SK-N-SH (cell line): ENCODE data around the gene CAMSAP1. TPM values are rescaled to one million over a fixed set of nuclear protein-coding genes. Genes with fewer than 3 reads are reported as not detected.

ENCODE experiments used
- CTCF ChIA-PET: fragments of 300-600, 350-600 bp; formaldehyde crosslinking; extraction: SDS; loops from one replicate; lab custom pipeline; 2021; lab: Yijun Ruan, JAX
- POLR2A ChIA-PET: fragments of 350-600 bp; sonication (Branson Sonifier 250); formaldehyde crosslinking; extraction: SDS; loops from one replicate; lab custom pipeline; 2020; ENCODE audit warnings: antibody characterized with exemption, inconsistent platforms; lab: Yijun Ruan, JAX
- DNase-seq: peaks from one replicate; pipeline ENCODE4 v3.0.0; 2012
- H2AFZ ChIP-seq: fragments of 200-600 bp; sonication (generic); 2 replicates; pipeline ENCODE4 v1.8.1; 2016; ENCODE audit warnings: antibody characterized with exemption, mild to moderate bottlenecking, low read depth
- H3F3A ChIP-seq: fragments of 200-600 bp; sonication (generic); replicated peaks from 2 replicates; pipeline ENCODE3; 2016; ENCODE audit warnings: antibody characterized with exemption, mild to moderate bottlenecking; ENCODE audit not compliant: insufficient read depth
- H3K27ac ChIP-seq, 2 experiments: fragments of 200-500 bp in 1 of 2; fragments of 200-600 bp in 1 of 2; sonication (Bioruptor generic) in 1 of 2; sonication (generic), shearing (Covaris generic) in 1 of 2; 2 replicates each; pipeline versions ENCODE4 v1.5.1 to v1.6.1; 2014 to 2016; ENCODE audit warnings: low read depth in 2 of 2, inconsistent platforms in 1 of 2, low read length in 1 of 2, mild to moderate bottlenecking in 1 of 2, mixed read lengths in 1 of 2
- H3K27me3 ChIP-seq: fragments of 200-600 bp; sonication (generic), shearing (Covaris generic); 2 replicates; pipeline ENCODE4 v1.6.1; 2016; ENCODE audit warnings: mixed run types; ENCODE audit not compliant: insufficient read depth
- H3K36me3 ChIP-seq, 2 experiments: fragments of 200-500 bp in 1 of 2; fragments of 200-600 bp in 1 of 2; sonication (Bioruptor generic) in 1 of 2; sonication (generic) in 1 of 2; replicated peaks in 1 of 2; 2 replicates each; pipeline versions ENCODE3 to v1.5.1; 2014 to 2016; ENCODE audit warnings: low read length in 1 of 2, mild to moderate bottlenecking in 1 of 2; ENCODE audit not compliant: insufficient read depth in 2 of 2, control insufficient read depth in 1 of 2
- H3K4me1 ChIP-seq, 2 experiments: fragments of 200-500 bp in 1 of 2; fragments of 200-600 bp in 1 of 2; sonication (Bioruptor generic) in 1 of 2; sonication (generic), shearing (Covaris generic) in 1 of 2; 2 replicates each; pipeline versions ENCODE4 v1.5.1 to v1.6.1; 2014 to 2016; ENCODE audit warnings: low read depth in 1 of 2, low read length in 1 of 2, mixed run types in 1 of 2; ENCODE audit not compliant: insufficient read depth in 2 of 2, control insufficient read depth in 1 of 2
- H3K4me2 ChIP-seq: fragments of 200-600 bp; sonication (generic), shearing (Covaris generic); 2 replicates; pipeline ENCODE4 v1.6.1; 2017; ENCODE audit warnings: mixed run types
- H3K4me3 ChIP-seq, 2 experiments: fragments of 200-500 bp in 1 of 2; fragments of 200-600 bp in 1 of 2; sonication (Bioruptor generic) in 1 of 2; sonication (generic), shearing (Covaris generic) in 1 of 2; 2 replicates each; pipeline versions ENCODE4 v1.5.1 to v1.8.1; 2014 to 2016; ENCODE audit warnings: low read depth in 2 of 2, inconsistent platforms in 1 of 2, low read length in 1 of 2, mild to moderate bottlenecking in 1 of 2, mixed read lengths in 1 of 2, moderate library complexity in 1 of 2
- H3K79me2 ChIP-seq: fragments of 200-600 bp; sonication (generic); 2 replicates; pipeline ENCODE4 v1.8.1; 2017; ENCODE audit warnings: mild to moderate bottlenecking; ENCODE audit not compliant: insufficient read depth
- H3K9ac ChIP-seq: fragments of 200-600 bp; sonication (generic); 2 replicates; pipeline ENCODE4 v1.6.1; 2017; ENCODE audit warnings: mixed run types
- H3K9me2 ChIP-seq: fragments of 200-600 bp; sonication (generic); 2 replicates; pipeline ENCODE4 v1.6.1; 2017; ENCODE audit warnings: mixed run types
- H3K9me3 ChIP-seq: fragments of 200-600 bp; sonication (generic); 2 replicates; pipeline ENCODE4 v1.6.1; 2017; ENCODE audit warnings: mixed run types, mild to moderate bottlenecking, moderate library complexity
- H4K20me1 ChIP-seq: fragments of 200-600 bp; sonication (generic); 2 replicates; pipeline ENCODE4 v1.6.1; 2017; ENCODE audit warnings: mild to moderate bottlenecking, mixed run types; ENCODE audit not compliant: insufficient read depth
- CTCF ChIP-seq: fragments of 200-600 bp; sonication (generic); IDR thresholded peaks from 2 replicates; pipeline ENCODE4 v1.6.1; 2017; ENCODE audit warnings: antibody characterized with exemption, mild to moderate bottlenecking, moderate library complexity
- ELF1 ChIP-seq: IDR thresholded peaks from 2 replicates; pipeline ENCODE4 v1.4.0; 2012
- EZH2phosphoT487 ChIP-seq: fragments of 200-600 bp; sonication (generic); IDR thresholded peaks from 2 replicates; pipeline ENCODE4 v1.6.1; 2017; ENCODE audit warnings: low read depth, mixed run types, mild to moderate bottlenecking, antibody characterized with exemption, moderate library complexity, borderline replicate concordance
- FOSL2 ChIP-seq: IDR thresholded peaks from 2 replicates; pipeline ENCODE4 v1.4.0; 2012; ENCODE audit warnings: low read depth, mild to moderate bottlenecking, moderate library complexity, borderline replicate concordance
- FOXJ3 ChIP-seq: sonication (generic); formaldehyde crosslinking; IDR thresholded peaks from 2 replicates; pipeline ENCODE4 v1.5.1; 2020; ENCODE audit warnings: mild to moderate bottlenecking, missing genetic modification reagents
- GATA2 ChIP-seq: sonication (generic); formaldehyde crosslinking; IDR thresholded peaks from 2 replicates; pipeline ENCODE4 v1.5.0; 2020; ENCODE audit warnings: mild to moderate bottlenecking, missing genetic modification reagents
- IRF3 ChIP-seq: fragments of 150-350 bp; IDR thresholded peaks from 2 replicates; pipeline ENCODE4 v1.6.1; 2016; ENCODE audit warnings: mild to moderate bottlenecking, low read depth, low read length
- MAX ChIP-seq: IDR thresholded peaks from 2 replicates; pipeline ENCODE4 v1.4.0; 2012; ENCODE audit warnings: low read depth
- MEF2A ChIP-seq: IDR thresholded peaks from 2 replicates; pipeline ENCODE4 v1.4.0; 2012; ENCODE audit warnings: low read depth, borderline replicate concordance
- MXI1 ChIP-seq: IDR thresholded peaks from 2 replicates; pipeline ENCODE4 v1.6.1; 2012; ENCODE audit warnings: mild to moderate bottlenecking, low read depth, low read length, improper control_type of control experiment
- NFIC ChIP-seq: IDR thresholded peaks from 2 replicates; pipeline ENCODE4 v1.4.0; 2012; ENCODE audit warnings: borderline replicate concordance
- NRF1 ChIP-seq: IDR thresholded peaks from 2 replicates; pipeline ENCODE4 v1.6.1; 2012; ENCODE audit warnings: low read depth, mild to moderate bottlenecking, low read length
- PBX3 ChIP-seq: IDR thresholded peaks from 2 replicates; pipeline ENCODE4; 2012
- POLR2AphosphoS5 ChIP-seq: IDR thresholded peaks from 2 replicates; pipeline ENCODE4 v1.6.1; 2012; ENCODE audit warnings: low read depth, low read length
- RCOR1 ChIP-seq: fragments of 150-350 bp; IDR thresholded peaks from 2 replicates; pipeline ENCODE4 v1.6.1; 2017; ENCODE audit warnings: antibody characterized with exemption, low read length
- RXRA ChIP-seq: IDR thresholded peaks from 2 replicates; pipeline ENCODE4 v1.4.0; 2012; ENCODE audit warnings: low read depth, mild to moderate bottlenecking, borderline replicate concordance
- TAF1 ChIP-seq: IDR thresholded peaks from 2 replicates; pipeline ENCODE4 v1.6.1; 2012; ENCODE audit warnings: low read depth, mild to moderate bottlenecking, low read length, moderate library complexity, borderline replicate concordance
- USF1 ChIP-seq: IDR thresholded peaks from 2 replicates; pipeline ENCODE4 v1.4.0; 2012; ENCODE audit warnings: low read depth, borderline replicate concordance
- YY1 ChIP-seq: IDR thresholded peaks from 2 replicates; pipeline ENCODE4 v1.4.0; 2012; ENCODE audit warnings: low read depth, mild to moderate bottlenecking
- WGBS: methylation state at CpG from one replicate; pipeline ENCODE4 v1.1.6; 2017; ENCODE audit warnings: low lambda C conversion rate; 5-methylcytosine and 5-hydroxymethylcytosine counted together
- polyA plus RNA-seq, 3 experiments: library from polyadenylated mRNA; depleted of rRNA; stranded (reverse); fragments of >200 nt; gene quantifications; 2 replicates each; pipeline ENCODE4 v1.2.3, GENCODE V29; 2012

The CAMSAP1 gene
- polyA plus RNA-seq, 1 of the 3 experiments (the other 2 are of a cell fraction), result 8.9 TPM

GRCh38 chr9:135799261-135799660 lies 108.1 kb downstream of the CAMSAP1 start:
- H3K79me2 ChIP-seq, result no peaks in the 10 kb centered on the region
- H3K36me3 ChIP-seq, result no peaks in the 10 kb centered on the region
- CTCF ChIA-PET, result interaction anchor here (3.1 kb wide), 1 partner anchor 11 kb away, joined by 23 read pairs; no protein-coding TSS in a partner anchor
- H3K9ac ChIP-seq, result no peak overlapping the region
- H3K4me3 ChIP-seq, result no peak overlapping the region
- peaks cover 0 to 6% of the 10 kb centered on the region in 2 experiments; a peak in 1 of 4 replicates for H3K4me1 ChIP-seq
- TF ChIP-seq FOSL2 (no peak), CTCF (no peak), RCOR1 (no peak), EZH2phosphoT487 (no peak), NFIC (no peak), MXI1 (no peak), USF1 (no peak)
- no peak overlapping the region for H3K4me2 ChIP-seq
- DNase-seq, result no peak
- no peaks in the 10 kb centered on the region for H4K20me1 ChIP-seq
- POLR2A ChIA-PET, result no interaction called here
- no peaks in the 10 kb centered on the region for H3F3A ChIP-seq
- 86% methylated on average over 13 of the region's 13 CpGs for WGBS
- no peaks in the 10 kb centered on the region; the same call in 1 of the 2 replicates for H3K27me3 ChIP-seq
- no peaks in the 10 kb centered on the region for H3K9me2 ChIP-seq
- no peak overlapping the region for H3K27ac ChIP-seq
- H3K9me3 ChIP-seq, result no peaks in the 10 kb centered on the region
- no peak overlapping the region for H2AFZ ChIP-seq

GRCh38 chr9:135798263-135798585 lies 109.1 kb downstream of the CAMSAP1 start:
- CTCF ChIA-PET, result interaction anchor here (0.5 to 3.1 kb wide), 14 partner anchors 8 to 493 kb away, joined by 3 to 23 read pairs (median 4); no protein-coding TSS in a partner anchor
- no peaks in the 10 kb centered on the region for H3K79me2 ChIP-seq
- H3F3A ChIP-seq, result no peaks in the 10 kb centered on the region
- peaks cover 0 to 6% of the 10 kb centered on the region in 2 experiments; a peak in 1 of 4 replicates for H3K4me1 ChIP-seq
- H3K4me3 ChIP-seq, result no peak overlapping the region
- H3K9ac ChIP-seq, result no peak overlapping the region
- TF ChIP-seq GATA2 (CRISPR knock-in tag), result no peak
- no peak for TF ChIP-seq ELF1
- no peak for TF ChIP-seq RCOR1
- TF ChIP-seq POLR2AphosphoS5, result no peak
- no peak for TF ChIP-seq RXRA
- TF ChIP-seq FOXJ3 (CRISPR knock-in tag), result no peak
- no peak for TF ChIP-seq PBX3
- no peak for TF ChIP-seq MEF2A
- no peak for TF ChIP-seq EZH2phosphoT487
- no peak for TF ChIP-seq IRF3
- no peak for TF ChIP-seq NFIC
- no peak for TF ChIP-seq TAF1
- TF ChIP-seq YY1, result no peak
- no peak for TF ChIP-seq NRF1
- TF ChIP-seq FOSL2, result no peak
- TF ChIP-seq USF1, result no peak
- TF ChIP-seq CTCF, result no peak
- no peak for TF ChIP-seq MAX
- TF ChIP-seq, all 33 proteins: peak for 0
- H3K9me2 ChIP-seq, result no peaks in the 10 kb centered on the region
- POLR2A ChIA-PET, result no interaction called here
- 81% methylated on average over 10 of the region's 10 CpGs for WGBS
- no peaks in the 10 kb centered on the region for H3K36me3 ChIP-seq
- H2AFZ ChIP-seq, result no peak overlapping the region
- DNase-seq, result no peak
- H3K4me2 ChIP-seq, result no peak overlapping the region
- no peaks in the 10 kb centered on the region; the same call in 1 of the 2 replicates for H3K27me3 ChIP-seq
- H3K9me3 ChIP-seq, result no peaks in the 10 kb centered on the region
- no peak overlapping the region for H3K27ac ChIP-seq
- no peaks in the 10 kb centered on the region for H4K20me1 ChIP-seq
